Inflammatory macrophage treated with lipopolysaccharide for 1 hour (primary cell): ENCODE data around the gene EML5.

Source experiments
- DNase-seq, 2 donors: peaks; one replicate each; pipeline ENCODE4 v3.0.0-alpha.2; 2020 to 2022

The EML5 gene

GRCh38 chr14:88613552-88614010 is 179.2 kb downstream of the EML5 start:
- no peak for DNase-seq

- DNase-seq, result no peak
These were observed 179.8 kb downstream of the EML5 start for GRCh38 chr14:88612981-88613380.

DNA sequence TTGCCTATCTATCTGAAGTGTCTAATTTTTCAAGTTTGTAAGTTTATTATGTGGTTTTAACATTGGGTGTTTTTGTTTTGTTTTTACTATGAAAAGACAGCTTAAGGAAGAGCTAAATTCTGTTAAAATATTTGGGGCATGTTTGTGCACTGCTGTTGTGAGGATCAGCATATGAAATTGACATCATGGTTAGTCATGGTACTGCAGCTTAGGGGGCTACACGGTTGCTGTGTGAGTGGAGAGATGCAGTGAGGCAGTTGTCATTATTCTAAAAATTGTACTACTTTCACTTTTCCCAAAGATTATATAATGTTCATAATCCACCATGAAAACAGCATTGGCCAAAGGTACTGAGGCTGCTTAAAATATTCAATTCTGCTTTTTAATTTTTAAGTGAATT is 180.9 kb downstream of the EML5 start:
- no peak for DNase-seq

DNA sequence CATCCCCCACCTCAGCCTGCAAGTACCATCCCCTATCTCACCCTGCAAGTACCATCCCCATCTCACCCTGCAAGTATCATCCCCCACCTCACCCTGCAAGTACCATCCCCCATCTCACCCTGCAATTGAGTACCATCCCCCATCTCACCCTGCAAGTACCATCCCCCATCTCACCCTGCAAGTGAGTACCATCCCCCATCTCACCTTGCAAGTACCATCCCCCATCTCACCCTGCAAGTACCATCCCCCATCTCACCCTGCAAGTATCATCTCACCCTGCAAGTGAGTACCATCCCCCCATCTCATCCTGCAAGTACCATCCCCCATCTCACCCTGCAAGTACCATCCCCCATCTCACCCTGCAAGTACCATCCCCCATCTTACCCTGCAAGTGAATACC is 184.9 kb downstream of the EML5 start:
- DNase-seq, result no peak

DNA sequence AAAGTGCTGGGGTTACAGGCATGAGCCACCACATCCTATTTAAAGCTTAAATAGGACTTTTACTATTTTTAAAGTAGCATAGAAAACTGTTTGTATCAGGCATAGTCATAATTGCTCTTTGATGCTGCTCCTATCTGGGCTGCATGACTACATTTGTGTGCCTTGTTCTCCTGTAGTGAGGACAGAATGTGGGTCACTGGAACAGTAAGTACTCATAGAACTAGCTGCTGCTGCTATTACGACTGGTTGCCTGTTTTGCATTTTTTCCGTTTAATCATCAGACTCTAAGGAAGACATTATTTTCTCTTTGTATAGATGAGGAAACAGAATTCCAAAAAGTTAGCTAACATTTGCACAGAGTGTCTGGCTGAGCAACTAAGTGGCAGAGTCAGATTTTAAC is 187.2 kb downstream of the EML5 start:
- DNase-seq, result no peak

DNA sequence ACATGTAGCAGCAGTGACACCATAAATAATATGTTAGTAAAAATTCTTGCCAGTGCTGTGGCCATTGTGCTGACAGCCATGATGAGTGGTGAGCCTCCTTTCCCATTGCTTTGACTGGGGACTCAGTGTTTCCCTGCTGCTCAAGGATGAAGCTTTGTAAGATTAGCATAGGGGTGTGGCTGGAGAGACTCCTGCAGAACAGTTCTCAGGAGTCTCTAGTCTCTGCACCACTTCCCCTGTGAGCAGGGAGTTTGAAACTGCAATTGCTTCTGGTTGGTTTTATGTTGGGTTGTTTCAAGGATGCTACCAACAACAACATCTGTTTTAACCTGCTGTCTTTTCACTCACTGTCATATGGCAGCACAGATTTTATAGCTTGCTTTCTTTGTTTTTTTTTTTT is 188.5 kb downstream of the EML5 start:
- DNase-seq, result no peak

DNA sequence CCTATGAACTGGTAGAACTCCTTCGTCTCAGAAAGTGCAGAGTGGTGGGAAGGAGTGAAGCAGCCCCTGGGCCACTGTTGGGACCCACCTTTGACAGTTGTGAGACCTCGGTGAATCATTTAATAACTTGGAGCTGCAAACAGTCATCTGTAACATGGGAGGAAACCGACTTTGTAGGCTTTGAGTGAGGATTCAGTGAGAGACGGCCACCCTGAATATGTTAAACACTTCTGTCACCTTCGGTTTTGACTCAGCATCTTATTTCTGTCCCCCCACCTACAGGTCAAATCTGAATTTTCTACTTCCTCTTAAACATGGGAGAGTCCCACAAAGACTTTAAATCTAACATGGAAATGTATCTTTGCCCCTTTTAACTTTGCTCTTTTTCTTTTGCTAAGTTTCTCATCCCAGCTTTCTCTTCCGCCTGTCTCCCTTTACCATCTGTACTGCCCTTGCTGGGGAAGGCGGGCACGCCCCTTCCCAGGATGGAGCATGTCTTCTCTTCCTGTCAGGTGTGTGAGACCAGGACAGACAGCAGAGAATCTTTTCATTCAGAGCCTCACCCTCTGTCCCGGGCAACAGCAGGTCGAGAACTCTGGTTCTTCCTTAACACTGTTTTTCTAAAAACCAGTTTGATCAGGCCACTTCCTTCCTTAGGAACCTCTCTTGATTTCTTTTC is 192.9 kb downstream of the EML5 start:
- no peak for DNase-seq

GRCh38 chr14:88599326-88599725 is 193.4 kb downstream of the EML5 start:
- no peak for DNase-seq

DNA sequence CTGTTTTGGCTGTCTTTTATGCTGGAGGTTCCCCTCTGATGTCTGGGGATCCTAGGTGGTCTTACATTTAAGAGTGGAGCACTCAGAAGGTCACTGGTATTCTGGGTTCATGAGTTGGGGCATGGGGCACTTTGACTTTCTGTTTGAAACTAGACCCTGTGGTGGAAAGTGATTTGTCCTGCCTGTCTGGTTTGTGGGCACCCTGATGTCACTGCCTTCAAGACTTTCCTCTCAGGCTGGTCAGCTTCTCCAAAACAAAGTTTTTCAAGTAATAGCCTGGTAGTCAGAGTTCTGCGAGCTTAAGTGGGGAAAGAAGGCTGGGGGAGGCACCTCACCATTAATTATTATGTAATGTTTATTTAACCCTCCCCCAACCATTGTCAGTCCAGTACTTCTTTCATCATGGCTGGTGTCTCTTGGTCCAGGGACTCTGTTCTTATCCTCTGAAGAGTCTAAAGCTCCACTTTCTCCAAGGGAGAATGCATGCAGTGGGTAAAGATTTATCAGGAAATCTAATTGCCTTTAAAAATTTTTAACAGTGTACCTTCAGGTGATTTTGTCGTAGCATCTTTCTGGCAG is 194.6 kb downstream of the EML5 start:
- DNase-seq, result no peak

GRCh38 chr14:88597601-88598000 is 195.2 kb downstream of the EML5 start:
- DNase-seq, result no peak

DNA sequence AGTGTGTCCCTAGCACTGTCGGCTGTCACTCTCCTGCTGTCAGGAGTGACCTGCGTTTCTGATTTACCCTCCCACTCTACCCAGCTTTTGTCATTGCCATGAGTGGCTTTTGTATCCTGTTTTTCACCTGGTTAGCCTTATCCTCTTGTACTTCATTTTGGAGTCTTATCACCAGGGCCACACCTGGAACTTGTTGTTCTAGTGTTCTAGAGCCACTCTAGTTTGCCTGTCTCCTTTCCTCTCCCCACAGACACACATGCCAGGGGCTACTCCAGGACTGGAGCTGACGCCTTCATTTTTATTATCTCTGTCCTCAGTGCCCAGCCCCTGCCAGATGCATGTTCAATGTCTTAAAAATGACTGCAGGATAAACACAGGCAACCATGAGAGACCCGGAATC is 195.7 kb downstream of the EML5 start:
- DNase-seq, result no peak

- DNase-seq, result no peak
These were observed 200.7 kb downstream of the EML5 start for GRCh38 chr14:88592031-88592430.

- DNase-seq, result no peak
These were observed 202.6 kb downstream of the EML5 start for GRCh38 chr14:88590173-88590572.

GRCh38 chr14:88588081-88588480 is 204.7 kb downstream of the EML5 start:
- DNase-seq, result no peak

DNA sequence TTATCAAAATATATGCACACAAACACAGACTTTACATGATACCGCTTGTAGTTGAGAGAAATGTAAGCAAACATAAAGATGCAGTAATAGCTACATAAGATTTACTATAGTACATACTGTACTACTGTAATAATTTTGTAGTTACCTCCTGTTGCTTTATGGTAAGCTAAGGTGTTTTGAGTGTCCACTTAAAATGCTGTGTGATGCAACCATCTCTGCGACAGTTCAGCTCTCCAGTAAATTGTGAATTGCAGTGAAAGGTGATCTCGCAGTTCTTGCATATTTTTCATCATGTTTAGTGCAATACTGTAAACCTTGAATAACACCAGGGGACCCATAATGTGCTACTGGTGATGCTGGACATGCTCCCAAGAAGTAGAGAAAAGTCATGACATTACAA is 208.3 kb downstream of the EML5 start:
- no peak for DNase-seq

- no peak for DNase-seq
These were observed 216.5 kb downstream of the EML5 start for GRCh38 chr14:88576222-88576621.

DNA sequence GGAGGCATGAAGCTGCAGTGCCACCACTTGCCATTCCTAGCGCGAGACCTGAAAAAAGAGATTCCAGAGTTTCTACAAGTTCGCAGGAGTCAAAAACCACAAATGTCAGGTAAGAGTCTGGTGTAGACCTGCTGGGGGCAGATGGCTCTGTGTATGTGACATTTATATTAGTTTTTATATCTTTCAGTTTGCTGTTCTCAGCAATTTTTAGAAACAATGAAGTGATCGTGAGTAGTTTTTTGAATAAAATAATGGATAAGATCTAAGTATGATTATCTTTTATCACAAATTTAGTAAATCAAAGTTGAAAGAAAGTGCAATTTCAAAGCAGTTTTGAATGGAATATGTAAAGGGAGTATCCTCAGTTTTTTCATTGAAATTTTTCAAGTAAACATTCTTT is 220.6 kb downstream of the EML5 start:
- DNase-seq, result no peak

DNA sequence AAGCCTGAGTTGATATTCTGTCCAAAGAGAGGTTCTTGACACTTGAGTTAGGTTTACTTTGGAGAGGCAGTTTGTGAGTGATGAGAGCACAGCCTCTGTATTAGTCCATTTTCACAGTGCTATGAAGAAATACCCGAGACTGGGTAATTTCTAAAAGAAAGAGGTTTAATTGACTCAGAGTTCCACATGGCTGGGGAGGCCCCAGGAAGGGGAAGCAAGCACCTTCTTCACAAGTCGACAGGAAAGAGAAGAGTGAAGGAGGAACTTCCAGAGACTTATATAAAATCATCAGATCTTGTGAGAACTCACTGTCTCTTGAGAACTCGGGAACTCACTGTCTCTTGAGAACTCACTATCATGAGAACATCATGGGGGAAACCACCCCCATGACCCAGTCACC is 224.6 kb downstream of the EML5 start:
- DNase-seq, result no peak

- no peak for DNase-seq
These were observed 227.3 kb downstream of the EML5 start for GRCh38 chr14:88565427-88565826.

GRCh38 chr14:88563845-88564244 is 228.9 kb downstream of the EML5 start:
- DNase-seq, result no peak

- peak; percentile 67 to 87 for DNase-seq
These were observed 229.7 kb downstream of the EML5 start, which contains the start of gene ZC3H14 for GRCh38 chr14:88562831-88563686. Gene ZC3H14 (plus strand): TSS chr14:88563037. CDS start chr14:88563134, 97 bp downstream.

GRCh38 chr14:88562532-88562830 is 230.3 kb downstream of the EML5 start:
- DNase-seq, result no peak
